Muscle of arm (tissue), 12 donors: ENCODE results near the gene MRTFA. TPM values are rescaled to one million over a fixed set of nuclear protein-coding genes. Genes with fewer than 3 reads are reported as not detected.

Experiments
- polyA plus RNA-seq, 12 donors: library from polyadenylated mRNA; unstranded; fragments of 120-200 nt; gene quantifications; one replicate each; pipeline ENCODE4 v1.2.1, GENCODE V29; 2013; ENCODE audit not compliant: insufficient read length in 12 of 12

The MRTFA gene
- polyA plus RNA-seq, 12 donors: 19.0 to 35.7 (median 23.5) TPM; not detected in 1

Other genes with a start within 250 kb of the MRTFA start
- under 1 TPM in 10 of 12 donors, not detected in 2; 0.18 to 0.74 (median 0.36) TPM for gene MCHR1, start 42.8 kb upstream of the MRTFA start, polyA plus RNA-seq
- gene SLC25A17, start 182.6 kb upstream of the MRTFA start, polyA plus RNA-seq: 10 to 100 TPM in 11 of 12 donors, not detected in 1; 16.4 to 32.7 (median 21.9) TPM
- 100 to 1,000 TPM; 241 to 520 (median 443) TPM for gene ST13, start 219.9 kb upstream of the MRTFA start, polyA plus RNA-seq
- 10 to 100 TPM in 10 of 12 donors, 1 to 10 TPM in 1, not detected in 1; 6.7 to 19.6 (median 14.6) TPM for gene XPNPEP3, start 220.4 kb upstream of the MRTFA start, polyA plus RNA-seq
- gene DNAJB7, start 225.4 kb upstream of the MRTFA start, polyA plus RNA-seq: under 1 TPM in 10 of 12 donors, not detected in 2; 0.10 to 0.98 (median 0.48) TPM